Neural cell (in vitro differentiated cells): Measurements from ENCODE around the gene DPAGT1. TPM values are rescaled to one million over a fixed set of nuclear protein-coding genes. Genes with fewer than 3 reads are reported as not detected.

Experiments used
- H2AFZ ChIP-seq: fragments of 200-600, 300-800 bp; sonication (generic), shearing (Covaris generic); 2 replicates; pipeline ENCODE4 v1.6.0; 2014; ENCODE audit warnings: low read depth, mild to moderate bottlenecking, antibody characterized with exemption, low read length, moderate library complexity
- H3F3A ChIP-seq: fragments of 200-600 bp; shearing (Covaris generic); 2 replicates; pipeline ENCODE4 v1.6.1; 2016; ENCODE audit warnings: mild to moderate bottlenecking, moderate library complexity, mixed read lengths, antibody characterized with exemption, low read length; ENCODE audit not compliant: insufficient read depth, poor library complexity, severe bottlenecking
- H3K27ac ChIP-seq: fragments of 200-600, 300-800 bp; sonication (generic), shearing (Covaris generic); 2 replicates; pipeline ENCODE4 v1.5.1; 2014; ENCODE audit warnings: mild to moderate bottlenecking, low read length, moderate library complexity
- H3K27me3 ChIP-seq: fragments of 300-800, 200-600 bp; sonication (generic), shearing (Covaris generic); 2 replicates; pipeline ENCODE4 v1.6.0; 2014; ENCODE audit warnings: mild to moderate bottlenecking, low read depth, low read length, moderate library complexity; ENCODE audit not compliant: insufficient read depth
- H3K36me3 ChIP-seq: fragments of 300-800, 200-600 bp; sonication (generic), shearing (Covaris generic); 2 replicates; pipeline ENCODE4 v1.5.1; 2014; ENCODE audit warnings: mild to moderate bottlenecking, antibody characterized with exemption, low read length, moderate library complexity; ENCODE audit not compliant: insufficient read depth
- H3K4me2 ChIP-seq: fragments of 300-800, 200-600 bp; sonication (generic), shearing (Covaris generic); 2 replicates; pipeline ENCODE4 v1.6.0; 2014; ENCODE audit warnings: mild to moderate bottlenecking, low read length
- H3K4me3 ChIP-seq: fragments of 300-800, 200-600 bp; sonication (generic), shearing (Covaris generic); 2 replicates; pipeline ENCODE4 v1.5.1; 2014; ENCODE audit warnings: mild to moderate bottlenecking, low read length, moderate library complexity
- H3K79me2 ChIP-seq: fragments of 200-600 bp; shearing (Covaris generic); replicated peaks from 2 replicates; pipeline ENCODE4 v1.6.0; 2014; ENCODE audit warnings: mild to moderate bottlenecking, low read length, moderate library complexity; ENCODE audit not compliant: insufficient read depth
- H3K9ac ChIP-seq: fragments of 300-800, 200-600 bp; sonication (generic), shearing (Covaris generic); 2 replicates; pipeline ENCODE4 v1.6.1; 2016; ENCODE audit warnings: mild to moderate bottlenecking, low read length, mixed read lengths
- H3K9me2 ChIP-seq: fragments of 200-600 bp; shearing (Covaris generic); 2 replicates; pipeline ENCODE4 v1.6.1; 2016; ENCODE audit warnings: mild to moderate bottlenecking, low read length, mixed read lengths; ENCODE audit not compliant: insufficient read depth
- H3K9me3 ChIP-seq: fragments of 200-600, 300-800 bp; sonication (generic), shearing (Covaris generic); 2 replicates; pipeline ENCODE4 v1.6.1; 2016; ENCODE audit warnings: mild to moderate bottlenecking, mixed run types, low read length, moderate library complexity, mixed read lengths
- H4K20me1 ChIP-seq: fragments of 200-600 bp; shearing (Covaris generic); 2 replicates; pipeline ENCODE4 v1.6.1; 2016; ENCODE audit warnings: mild to moderate bottlenecking, mixed run types; ENCODE audit not compliant: insufficient read depth
- CTCF ChIP-seq: fragments of 450-650 bp; IDR thresholded peaks from 2 replicates; pipeline ENCODE4 v1.5.1; 2014; ENCODE audit warnings: antibody characterized with exemption, mild to moderate bottlenecking, moderate library complexity; ENCODE audit not compliant: poor library complexity, severe bottlenecking
- EP300 ChIP-seq: fragments of 450-650 bp; conservative IDR thresholded peaks from 2 replicates; pipeline ENCODE4 v1.6.1; 2014; ENCODE audit warnings: antibody characterized with exemption, mild to moderate bottlenecking, moderate library complexity; ENCODE audit not compliant: poor library complexity, severe bottlenecking
- EZH2 ChIP-seq: fragments of 200-600, 300-800 bp; shearing (Covaris generic), sonication (generic); IDR thresholded peaks from 2 replicates; pipeline ENCODE4 v1.6.1; 2014; ENCODE audit warnings: antibody characterized with exemption, low read length, borderline replicate concordance, mild to moderate bottlenecking; ENCODE audit not compliant: insufficient read depth, poor library complexity, severe bottlenecking
- MXI1 ChIP-seq: fragments of 450-650 bp; conservative IDR thresholded peaks from 2 replicates; pipeline ENCODE4 v1.6.1; 2014; ENCODE audit warnings: antibody characterized with exemption, mild to moderate bottlenecking; ENCODE audit not compliant: poor library complexity, severe bottlenecking
- POLR2AphosphoS5 ChIP-seq: IDR thresholded peaks from 2 replicates; pipeline ENCODE4 v1.6.1; 2012
- RAD21 ChIP-seq: fragments of 450-650 bp; conservative IDR thresholded peaks from 2 replicates; pipeline ENCODE4 v1.6.1; 2014; ENCODE audit warnings: antibody characterized with exemption, mild to moderate bottlenecking, moderate library complexity
- REST ChIP-seq: IDR thresholded peaks from 2 replicates; pipeline ENCODE4 v1.6.1; 2012; ENCODE audit warnings: borderline replicate concordance
- SMC3 ChIP-seq: fragments of 450-650 bp; conservative IDR thresholded peaks from 2 replicates; pipeline ENCODE4 v1.6.1; 2014; ENCODE audit warnings: antibody characterized with exemption, mild to moderate bottlenecking, moderate library complexity; ENCODE audit not compliant: poor library complexity
- TAF1 ChIP-seq: IDR thresholded peaks from 2 replicates; pipeline ENCODE4 v1.6.1; 2012; ENCODE audit warnings: low read depth
- polyA plus RNA-seq: library from polyadenylated mRNA; depleted of rRNA; stranded (reverse); fragments of >200 nt; gene quantifications from 2 replicates; pipeline ENCODE4 v1.2.3, GENCODE V29; 2014

DPAGT1 gene
- polyA plus RNA-seq, 1 donor from 2014 or later = 9.8 TPM

DNA sequence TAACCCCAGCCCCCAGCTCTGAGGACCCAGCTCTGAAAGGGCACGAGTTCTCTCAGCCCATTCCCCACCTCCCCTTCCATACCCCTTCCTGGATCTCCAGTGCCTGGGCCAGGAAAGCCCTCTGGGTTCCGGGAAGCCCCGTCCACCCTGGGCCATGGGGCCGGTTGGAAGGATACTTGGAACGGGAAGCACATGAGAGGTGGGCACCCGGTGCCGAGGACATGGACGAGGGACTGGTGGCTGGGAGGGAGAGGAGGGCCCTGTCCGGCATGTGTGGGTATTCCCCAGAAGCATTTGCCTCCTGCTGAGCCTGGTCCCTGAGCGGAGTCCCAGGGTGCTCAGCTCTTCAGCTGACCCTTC is 14.6 kb upstream of the DPAGT1 start:
- H3K4me2 ChIP-seq = no peak overlapping the region
- no peak overlapping the region for H3K9ac ChIP-seq
- H3K9me3 ChIP-seq = no peaks in the 10 kb centered on the region
- H2AFZ ChIP-seq = no peak overlapping the region
- no peaks in the 10 kb centered on the region for H3K27me3 ChIP-seq
- H3F3A ChIP-seq = no peaks in the 10 kb centered on the region
- no peak for TF ChIP-seq EZH2
- no peak for TF ChIP-seq TAF1
- no peak for TF ChIP-seq CTCF
- TF ChIP-seq SMC3 = no peak
- no peak for TF ChIP-seq MXI1
- no peak for TF ChIP-seq EP300
- TF ChIP-seq REST = no peak
- no peak for TF ChIP-seq POLR2AphosphoS5
- TF ChIP-seq RAD21 = no peak
- H3K79me2 ChIP-seq = no peaks in the 10 kb centered on the region
- H3K27ac ChIP-seq = no peak overlapping the region
- no peaks in the 10 kb centered on the region for H4K20me1 ChIP-seq
- H3K4me3 ChIP-seq = no peak overlapping the region
- H3K9me2 ChIP-seq = no peaks in the 10 kb centered on the region
- H3K36me3 ChIP-seq = no peaks in the 10 kb centered on the region

DNA sequence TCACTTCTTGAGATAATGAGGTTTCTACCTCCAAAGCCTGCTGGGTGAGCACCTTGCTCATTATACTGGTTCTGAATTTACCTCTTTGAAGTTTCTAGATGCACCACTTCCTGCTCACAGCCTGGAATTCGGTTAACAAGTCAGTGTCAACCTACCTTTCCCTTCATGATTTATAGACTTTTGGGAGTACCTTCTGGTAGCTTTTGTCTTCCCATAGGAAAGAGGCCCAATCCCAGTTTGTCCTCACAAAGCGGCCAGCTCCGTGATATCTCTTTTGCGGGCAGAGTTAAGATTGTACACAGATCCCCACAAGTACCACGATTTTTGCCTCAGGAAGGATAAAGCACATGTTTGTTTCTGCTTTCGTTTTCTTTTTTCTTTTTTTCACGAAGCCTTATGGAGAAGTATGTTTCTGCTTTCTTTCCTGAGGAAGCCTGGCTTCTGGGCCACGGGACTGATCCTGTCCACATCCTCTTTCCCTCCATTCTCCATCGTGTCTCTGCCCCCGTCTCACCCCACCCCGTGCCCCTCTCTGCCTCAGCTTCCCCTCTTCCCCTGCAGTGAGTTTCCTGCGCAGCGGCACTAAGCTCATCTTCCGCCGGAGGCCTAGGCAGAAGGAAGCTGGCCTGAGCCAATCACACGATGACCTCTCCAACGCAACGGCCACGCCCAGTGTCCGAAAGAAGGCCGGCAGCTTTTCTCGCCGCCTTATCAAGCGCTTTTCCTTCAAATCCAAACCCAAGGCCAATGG is 14.0 kb upstream of the DPAGT1 start:
- H3K4me3 ChIP-seq = no peak overlapping the region
- H3K36me3 ChIP-seq = no peaks in the 10 kb centered on the region
- no peaks in the 10 kb centered on the region for H4K20me1 ChIP-seq
- no peaks in the 10 kb centered on the region for H3F3A ChIP-seq
- H3K9me2 ChIP-seq = no peaks in the 10 kb centered on the region
- no peaks in the 10 kb centered on the region for H3K27me3 ChIP-seq
- H3K4me2 ChIP-seq = no peak overlapping the region
- TF ChIP-seq RAD21 (no peak), MXI1 (no peak), POLR2AphosphoS5 (no peak), EP300 (no peak)
- no peak overlapping the region for H2AFZ ChIP-seq
- no peak overlapping the region for H3K27ac ChIP-seq
- no peaks in the 10 kb centered on the region for H3K79me2 ChIP-seq
- no peaks in the 10 kb centered on the region for H3K9me3 ChIP-seq
- H3K9ac ChIP-seq = no peak overlapping the region
